NCI-H2029 treated with DMSO at 0.1 percent for 48 hours (cell line): ENCODE results near the gene PPIL6.

ENCODE experiments used
- DNase-seq: peaks from one replicate; lab custom pipeline; 2025; lab: John Stamatoyannopoulos, UW

PPIL6 gene

GRCh38 chr6:109362102-109362884, 78.1 kb downstream of the PPIL6 start:
- no peak for DNase-seq

- no peak for DNase-seq
Observed at GRCh38 chr6:109360791-109361190, 79.6 kb downstream of the PPIL6 start.

GRCh38 chr6:109360281-109360680, 80.1 kb downstream of the PPIL6 start:
- DNase-seq = no peak

- no peak for DNase-seq
Observed at GRCh38 chr6:109359248-109359647, 81.2 kb downstream of the PPIL6 start.

GRCh38 chr6:109358204-109358603, 82.2 kb downstream of the PPIL6 start:
- DNase-seq = no peak

GRCh38 chr6:109356237-109356636, 84.2 kb downstream of the PPIL6 start:
- no peak for DNase-seq

GRCh38 chr6:109351231-109352130, 88.9 kb downstream of the PPIL6 start:
- no peak for DNase-seq

- DNase-seq = peak; percentile 93
Observed at GRCh38 chr6:109349419-109349987, 90.9 kb downstream of the PPIL6 start.

GRCh38 chr6:109348226-109348625, 92.2 kb downstream of the PPIL6 start:
- no peak for DNase-seq

- DNase-seq = no peak
Observed at GRCh38 chr6:109347779-109348178, 92.6 kb downstream of the PPIL6 start.

GRCh38 chr6:109345986-109346385, 94.4 kb downstream of the PPIL6 start:
- DNase-seq = no peak

- no peak for DNase-seq
Observed at GRCh38 chr6:109344226-109344625, 96.2 kb downstream of the PPIL6 start.

GRCh38 chr6:109343518-109343917, 96.9 kb downstream of the PPIL6 start:
- DNase-seq = no peak

- DNase-seq = no peak
Observed at GRCh38 chr6:109342911-109343310, 97.5 kb downstream of the PPIL6 start.

- DNase-seq = no peak
Observed at GRCh38 chr6:109342506-109342905, 97.9 kb downstream of the PPIL6 start.

- no peak for DNase-seq
Observed at GRCh38 chr6:109340811-109341210, 99.6 kb downstream of the PPIL6 start.
